SK-N-SH (cell line): ENCODE measurements around the gene PAMR1.

Experiments
- EP300 ChIP-seq, 2 experiments: IDR thresholded peaks; 2 replicates each; pipeline versions ENCODE4 v1.4.0 to v1.6.1; 2012; ENCODE audit warnings: borderline replicate concordance in 1 of 2, low read depth in 1 of 2, low read length in 1 of 2
- FOXM1 ChIP-seq: IDR thresholded peaks from 2 replicates; pipeline ENCODE4 v1.4.0; 2012; ENCODE audit warnings: low read depth, mild to moderate bottlenecking
- GABPA ChIP-seq: IDR thresholded peaks from 2 replicates; pipeline ENCODE4 v1.4.0; 2012; ENCODE audit warnings: low read depth, mild to moderate bottlenecking
- MXI1 ChIP-seq: IDR thresholded peaks from 2 replicates; pipeline ENCODE4 v1.6.1; 2012; ENCODE audit warnings: mild to moderate bottlenecking, low read depth, low read length, improper control_type of control experiment
- POLR2AphosphoS5 ChIP-seq: IDR thresholded peaks from 2 replicates; pipeline ENCODE4 v1.6.1; 2012; ENCODE audit warnings: low read depth, low read length
- RAD21 ChIP-seq: IDR thresholded peaks from 2 replicates; pipeline ENCODE4 v1.6.1; 2012; ENCODE audit warnings: mild to moderate bottlenecking, low read length
- RCOR1 ChIP-seq: fragments of 150-350 bp; IDR thresholded peaks from 2 replicates; pipeline ENCODE4 v1.6.1; 2017; ENCODE audit warnings: antibody characterized with exemption, low read length
- SMC3 ChIP-seq: IDR thresholded peaks from 2 replicates; pipeline ENCODE4 v1.6.1; 2012; ENCODE audit warnings: low read depth, low read length, improper control_type of control experiment
- TAF1 ChIP-seq: IDR thresholded peaks from 2 replicates; pipeline ENCODE4 v1.6.1; 2012; ENCODE audit warnings: low read depth, mild to moderate bottlenecking, low read length, moderate library complexity, borderline replicate concordance
- TF ChIP-seq, protein P1 (sequence below): fragments of 200-600 bp; sonication (generic); IDR thresholded peaks from 2 replicates; pipeline ENCODE4 v1.6.1; 2017; ENCODE audit warnings: antibody characterized with exemption, mild to moderate bottlenecking, moderate library complexity
- TF ChIP-seq, protein P2 (sequence below): IDR thresholded peaks from 2 replicates; pipeline ENCODE4 v1.4.0; 2012; ENCODE audit warnings: low read depth

DNA sequence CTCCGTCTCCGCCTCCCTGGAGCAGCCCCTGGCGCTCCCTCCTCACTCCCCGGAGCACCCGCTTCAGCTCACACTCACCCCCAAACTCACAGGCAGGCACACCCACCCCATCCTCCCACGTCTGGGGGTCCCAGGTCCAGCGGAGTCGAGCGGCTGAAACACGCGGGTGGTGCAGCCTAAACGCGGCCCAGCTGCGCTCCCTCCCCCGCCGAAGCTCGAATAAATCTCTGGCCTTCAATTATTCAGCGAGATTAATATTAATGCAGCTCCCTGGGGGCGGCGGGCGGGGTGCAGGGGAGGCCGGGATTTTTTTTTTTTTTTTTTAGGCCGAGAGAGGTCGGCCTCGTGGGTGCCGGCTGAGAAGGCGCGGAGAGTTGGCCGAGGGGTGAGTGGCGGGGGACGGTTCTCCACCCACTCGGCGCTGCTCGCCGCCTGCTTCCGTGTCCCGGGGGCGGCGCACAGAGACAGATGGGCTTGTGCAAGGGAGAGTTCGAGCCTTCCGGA lies 105.5 kb downstream of the PAMR1 start:
- TF ChIP-seq, protein P1, sequence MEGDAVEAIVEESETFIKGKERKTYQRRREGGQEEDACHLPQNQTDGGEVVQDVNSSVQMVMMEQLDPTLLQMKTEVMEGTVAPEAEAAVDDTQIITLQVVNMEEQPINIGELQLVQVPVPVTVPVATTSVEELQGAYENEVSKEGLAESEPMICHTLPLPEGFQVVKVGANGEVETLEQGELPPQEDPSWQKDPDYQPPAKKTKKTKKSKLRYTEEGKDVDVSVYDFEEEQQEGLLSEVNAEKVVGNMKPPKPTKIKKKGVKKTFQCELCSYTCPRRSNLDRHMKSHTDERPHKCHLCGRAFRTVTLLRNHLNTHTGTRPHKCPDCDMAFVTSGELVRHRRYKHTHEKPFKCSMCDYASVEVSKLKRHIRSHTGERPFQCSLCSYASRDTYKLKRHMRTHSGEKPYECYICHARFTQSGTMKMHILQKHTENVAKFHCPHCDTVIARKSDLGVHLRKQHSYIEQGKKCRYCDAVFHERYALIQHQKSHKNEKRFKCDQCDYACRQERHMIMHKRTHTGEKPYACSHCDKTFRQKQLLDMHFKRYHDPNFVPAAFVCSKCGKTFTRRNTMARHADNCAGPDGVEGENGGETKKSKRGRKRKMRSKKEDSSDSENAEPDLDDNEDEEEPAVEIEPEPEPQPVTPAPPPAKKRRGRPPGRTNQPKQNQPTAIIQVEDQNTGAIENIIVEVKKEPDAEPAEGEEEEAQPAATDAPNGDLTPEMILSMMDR, result no peak
- TF ChIP-seq SMC3 (no peak), TAF1 (no peak), GABPA (no peak), EP300 (IDR thresholded peaks at IDR 0.05; ENCODE audit: borderline replicate concordance in 1 of 2, low read depth in 1 of 2, low read length in 1 of 2) (no peak), MXI1 (no peak), POLR2AphosphoS5 (no peak), RAD21 (no peak), FOXM1 (no peak), RCOR1 (no peak)
- TF ChIP-seq, protein P2, sequence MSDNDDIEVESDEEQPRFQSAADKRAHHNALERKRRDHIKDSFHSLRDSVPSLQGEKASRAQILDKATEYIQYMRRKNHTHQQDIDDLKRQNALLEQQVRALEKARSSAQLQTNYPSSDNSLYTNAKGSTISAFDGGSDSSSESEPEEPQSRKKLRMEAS, result no peak
